ENCODE results near the gene ZFP69.

DNA sequence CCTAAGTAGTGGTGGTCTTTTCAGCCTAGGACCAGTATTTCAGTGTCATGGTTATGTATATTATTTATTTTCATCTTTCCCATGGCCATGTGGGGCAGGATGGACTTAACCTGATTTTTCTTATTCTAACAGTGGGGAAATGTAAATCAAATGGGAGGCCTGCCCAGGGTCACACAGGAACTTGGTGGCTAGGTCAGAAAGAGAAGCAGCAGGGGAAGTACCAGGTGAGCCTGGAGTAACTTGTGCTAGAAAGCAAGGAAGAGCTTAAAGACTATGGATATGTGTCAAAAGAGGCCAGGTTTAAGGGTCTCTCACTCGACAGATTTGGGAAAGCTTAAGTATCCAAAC is 25.9 kb upstream of the ZFP69 start:
- TF ChIP-seq, protein P1, sequence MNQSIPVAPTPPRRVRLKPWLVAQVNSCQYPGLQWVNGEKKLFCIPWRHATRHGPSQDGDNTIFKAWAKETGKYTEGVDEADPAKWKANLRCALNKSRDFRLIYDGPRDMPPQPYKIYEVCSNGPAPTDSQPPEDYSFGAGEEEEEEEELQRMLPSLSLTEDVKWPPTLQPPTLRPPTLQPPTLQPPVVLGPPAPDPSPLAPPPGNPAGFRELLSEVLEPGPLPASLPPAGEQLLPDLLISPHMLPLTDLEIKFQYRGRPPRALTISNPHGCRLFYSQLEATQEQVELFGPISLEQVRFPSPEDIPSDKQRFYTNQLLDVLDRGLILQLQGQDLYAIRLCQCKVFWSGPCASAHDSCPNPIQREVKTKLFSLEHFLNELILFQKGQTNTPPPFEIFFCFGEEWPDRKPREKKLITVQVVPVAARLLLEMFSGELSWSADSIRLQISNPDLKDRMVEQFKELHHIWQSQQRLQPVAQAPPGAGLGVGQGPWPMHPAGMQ (IDR thresholded peaks at IDR 0.05; ENCODE audit: borderline replicate concordance): no peak
- TF ChIP-seq, protein P2, sequence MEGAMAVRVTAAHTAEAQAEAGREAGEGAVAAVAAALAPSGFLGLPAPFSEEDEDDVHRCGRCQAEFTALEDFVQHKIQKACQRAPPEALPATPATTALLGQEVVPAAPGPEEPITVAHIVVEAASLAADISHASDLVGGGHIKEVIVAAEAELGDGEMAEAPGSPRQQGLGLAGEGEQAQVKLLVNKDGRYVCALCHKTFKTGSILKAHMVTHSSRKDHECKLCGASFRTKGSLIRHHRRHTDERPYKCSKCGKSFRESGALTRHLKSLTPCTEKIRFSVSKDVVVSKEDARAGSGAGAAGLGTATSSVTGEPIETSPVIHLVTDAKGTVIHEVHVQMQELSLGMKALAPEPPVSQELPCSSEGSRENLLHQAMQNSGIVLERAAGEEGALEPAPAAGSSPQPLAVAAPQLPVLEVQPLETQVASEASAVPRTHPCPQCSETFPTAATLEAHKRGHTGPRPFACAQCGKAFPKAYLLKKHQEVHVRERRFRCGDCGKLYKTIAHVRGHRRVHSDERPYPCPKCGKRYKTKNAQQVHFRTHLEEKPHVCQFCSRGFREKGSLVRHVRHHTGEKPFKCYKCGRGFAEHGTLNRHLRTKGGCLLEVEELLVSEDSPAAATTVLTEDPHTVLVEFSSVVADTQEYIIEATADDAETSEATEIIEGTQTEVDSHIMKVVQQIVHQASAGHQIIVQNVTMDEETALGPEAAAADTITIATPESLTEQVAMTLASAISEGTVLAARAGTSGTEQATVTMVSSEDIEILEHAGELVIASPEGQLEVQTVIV (IDR thresholded peaks at IDR 0.05; ENCODE audit: borderline replicate concordance, partially characterized antibody): no peak
- TF ChIP-seq EP300 (IDR thresholded peaks at IDR 0.05; ENCODE audit: borderline replicate concordance in 1 of 2, control insufficient read depth in 1 of 2, low read depth in 2 of 2, low read length in 2 of 2) (no peak), TARDBP (IDR thresholded peaks at IDR 0.05; ENCODE audit: borderline replicate concordance) (no peak), JUND (IDR thresholded peaks at IDR 0.05; ENCODE audit: low read depth, low read length) (no peak), SMC3 (IDR thresholded peaks at IDR 0.05; ENCODE audit: borderline replicate concordance, low read length) (no peak)

All from GM12878 (cell line).